Ureter (tissue), 1 donor: ENCODE results near the gene DET1. TPM values are rescaled to one million over a fixed set of nuclear protein-coding genes. Genes with fewer than 3 reads are reported as not detected.
A peak's percentile ranks its signal among the peaks of the same experiment; 100 is the strongest.
"Not testable (repeated sequence)": the region's sequence is repeated elsewhere in the genome, so short reads cannot be mapped to it uniquely, and the experiment has no call there.

ENCODE experiments used
- DNase-seq: peaks from one replicate; pipeline ENCODE4 v3.0.0-alpha.2; 2020; ENCODE audit warnings: low spot score
- total RNA-seq: library from RNA; stranded (reverse); gene quantifications from one replicate; pipeline ENCODE4 v1.2.4, GENCODE V29; 2023
- donor health status: DM: yes; HTN: yes; CAD: no.

DET1 gene
- 14.1 TPM for total RNA-seq

GRCh38 chr15:88546248-88547129, at the start of gene DET1:
TSS of gene DET1 (minus strand) at chr15:88546681. CDS start at chr15:88531705, 14,976 bp downstream.
- peak; percentile 96 for DNase-seq

GRCh38 chr15:88591384-88591783, 44.9 kb upstream of the DET1 start:
- DNase-seq, result no peak

GRCh38 chr15:88590759-88591158, 44.3 kb upstream of the DET1 start:
- no peak for DNase-seq

- no peak for DNase-seq
Measured at GRCh38 chr15:88586401-88587162, 40.1 kb upstream of the DET1 start.

- DNase-seq, result no peak
Measured at GRCh38 chr15:88580532-88580931, 34.1 kb upstream of the DET1 start.

- DNase-seq, result no peak
Measured at GRCh38 chr15:88579322-88579721, 32.8 kb upstream of the DET1 start.

- DNase-seq, result no peak
Measured at GRCh38 chr15:88574655-88575054, 28.2 kb upstream of the DET1 start.

GRCh38 chr15:88574077-88574476, 27.6 kb upstream of the DET1 start:
- no peak for DNase-seq

- DNase-seq, result no peak
Measured at GRCh38 chr15:88571852-88572259, 25.4 kb upstream of the DET1 start.

- DNase-seq, result no peak
Measured at GRCh38 chr15:88571153-88571851, 24.8 kb upstream of the DET1 start.

- DNase-seq, result no peak
Measured at GRCh38 chr15:88568589-88568988, 22.1 kb upstream of the DET1 start.

GRCh38 chr15:88564741-88565140, 18.3 kb upstream of the DET1 start:
- no peak for DNase-seq

- DNase-seq, result no peak
Measured at GRCh38 chr15:88563638-88564037, 17.2 kb upstream of the DET1 start.

GRCh38 chr15:88559565-88559964, 13.1 kb upstream of the DET1 start:
- not testable (repeated sequence) for DNase-seq

GRCh38 chr15:88558026-88558425, 11.5 kb upstream of the DET1 start:
- not testable (repeated sequence) for DNase-seq

- not testable (repeated sequence) for DNase-seq
Measured at GRCh38 chr15:88548009-88548408, 1.5 kb upstream of the DET1 start.

GRCh38 chr15:88545578-88546247, 768 bp downstream of the DET1 start:
- DNase-seq, result not testable (repeated sequence)

GRCh38 chr15:88543065-88543776, 3.3 kb downstream of the DET1 start:
- no peak for DNase-seq

GRCh38 chr15:88542342-88542733, 4.1 kb downstream of the DET1 start:
- DNase-seq, result no peak

GRCh38 chr15:88541709-88542341, 4.7 kb downstream of the DET1 start:
- DNase-seq, result no peak
